Hepatic stellate cell (primary cell): ENCODE data around the gene ELMO3.
A peak's percentile ranks its signal among the peaks of the same experiment; 100 is the strongest.

ENCODE experiments used
- DNase-seq: peaks from one replicate; pipeline ENCODE4 v3.0.0; 2011; ENCODE audit warnings: low spot score

The ELMO3 gene

DNA sequence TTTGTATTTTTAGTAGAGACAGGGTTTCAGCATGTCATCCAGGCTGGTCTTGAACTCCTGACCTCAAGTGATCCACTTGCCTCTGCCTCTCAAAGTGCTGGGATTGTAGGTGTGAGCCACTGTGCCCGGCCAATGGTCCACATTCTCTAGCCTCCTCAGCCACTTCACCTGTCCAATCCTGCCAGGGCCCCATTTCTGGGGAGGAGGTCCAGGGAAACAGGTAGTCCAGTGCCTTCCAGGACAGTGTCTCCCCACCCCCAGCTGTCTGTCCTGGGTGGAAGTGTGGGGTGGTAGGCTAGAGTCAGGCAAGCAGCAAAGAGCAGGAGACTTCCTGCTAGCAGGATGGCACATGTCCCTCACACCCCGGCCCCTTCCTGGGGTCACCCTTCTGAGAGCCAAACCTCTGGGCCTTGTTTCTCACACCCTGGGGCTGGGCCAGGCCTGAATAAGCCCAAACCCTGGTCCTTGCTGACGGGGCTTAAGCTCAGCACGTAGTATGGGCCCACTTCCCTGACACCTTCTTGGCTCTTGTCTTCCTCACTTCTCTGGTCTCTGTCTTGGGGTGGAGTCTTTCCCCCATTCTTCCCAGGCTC lies 43.3 kb downstream of the ELMO3 start:
- no peak for DNase-seq

DNA sequence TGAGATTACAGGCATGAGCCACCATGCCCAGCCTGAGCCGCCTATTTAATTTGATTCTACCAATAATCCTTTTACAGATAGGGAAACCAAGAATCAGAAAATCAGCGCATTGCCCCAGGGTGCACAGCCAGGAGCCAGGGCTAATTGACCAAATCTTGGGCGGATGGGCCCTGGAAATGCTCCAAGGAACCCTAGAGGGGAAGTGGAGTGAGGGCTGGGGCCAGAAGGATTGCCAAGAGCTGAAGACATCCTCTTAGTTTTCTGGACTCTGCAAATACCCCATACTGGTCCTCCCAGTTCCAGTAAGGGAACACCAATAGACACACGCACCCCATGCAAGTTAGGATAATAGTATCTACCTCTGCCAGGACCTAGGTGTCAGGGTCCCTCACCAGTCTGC lies 44.5 kb downstream of the ELMO3 start:
- DNase-seq: no peak

DNA sequence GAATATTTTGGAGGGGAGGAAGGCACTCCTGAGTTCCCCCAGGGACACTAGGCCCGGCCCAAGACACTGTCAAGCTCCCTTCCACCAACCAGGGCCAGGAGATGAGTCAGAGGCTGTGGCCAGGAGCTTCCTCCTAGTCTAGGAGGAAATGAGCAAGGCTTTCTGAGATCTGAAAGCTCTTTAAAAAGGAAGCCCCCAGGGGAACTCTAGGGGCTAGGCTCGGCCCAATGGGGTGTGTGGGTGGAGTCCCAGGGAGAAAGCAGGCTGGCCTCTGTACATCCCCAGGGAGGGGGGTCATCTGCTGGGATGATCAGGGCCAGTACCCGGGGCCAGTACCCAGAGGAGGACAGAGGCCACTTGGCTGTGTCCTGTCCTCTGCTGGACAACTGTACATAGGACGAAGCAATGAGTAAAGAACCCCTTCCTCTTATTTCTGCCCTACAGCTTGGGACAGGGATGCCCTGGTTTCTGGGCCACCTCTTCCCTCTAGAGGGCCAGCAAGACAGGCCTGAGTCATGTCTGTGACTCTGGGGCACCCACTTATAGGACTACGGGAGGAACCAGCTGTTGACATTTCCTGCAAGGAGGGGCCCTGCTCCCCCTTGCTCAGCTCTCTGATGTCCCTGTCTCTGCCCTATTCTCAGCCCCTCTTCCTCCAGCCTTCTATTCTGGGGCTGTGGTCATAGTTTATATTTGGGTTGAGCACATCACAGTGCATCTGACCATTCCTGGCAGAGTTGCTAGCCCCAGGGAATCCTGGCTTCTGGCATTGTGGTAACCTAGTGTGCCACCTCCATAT lies 45.7 kb downstream of the ELMO3 start:
- DNase-seq: peak; percentile 92

DNA sequence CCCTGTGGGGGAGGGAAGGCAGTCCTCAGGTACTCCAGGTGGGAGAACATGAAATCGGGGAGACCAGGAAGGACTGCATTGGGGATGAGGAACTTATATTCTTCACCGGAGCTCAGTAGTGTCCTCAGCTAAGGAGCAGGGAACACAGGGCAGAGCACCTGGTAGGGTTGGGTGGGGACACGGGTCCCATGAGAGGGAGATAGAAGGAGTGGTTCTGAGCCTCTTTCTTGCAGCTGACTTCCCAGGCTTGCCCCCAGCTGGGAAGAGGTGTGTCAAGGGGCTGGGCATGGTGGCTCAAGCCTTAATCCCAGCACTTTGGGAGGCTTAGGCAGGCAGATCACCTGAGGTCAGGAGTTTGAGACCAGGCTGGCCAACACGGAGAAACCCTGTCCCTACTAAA lies 46.3 kb downstream of the ELMO3 start:
- DNase-seq: no peak

DNA sequence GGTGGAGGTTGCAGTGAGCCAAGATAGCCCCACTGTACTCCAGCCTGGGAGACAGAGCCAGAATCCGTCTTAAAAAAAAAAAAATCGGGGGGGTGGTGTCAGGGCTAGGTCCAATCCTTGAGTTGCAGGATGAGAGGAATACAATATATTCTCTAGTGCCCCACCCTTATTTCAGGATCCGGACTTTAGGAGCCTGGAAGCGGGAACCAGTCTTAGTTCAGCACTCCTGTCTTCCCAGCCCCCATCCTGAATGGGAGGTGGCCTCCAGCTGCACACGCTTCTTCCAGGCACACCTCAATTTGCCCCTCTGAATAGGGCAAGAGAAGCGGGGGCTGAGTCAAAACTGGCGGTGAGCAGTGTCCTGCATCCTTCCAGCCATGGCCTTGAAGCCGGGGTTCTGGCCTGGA lies 46.7 kb downstream of the ELMO3 start:
- DNase-seq: no peak

DNA sequence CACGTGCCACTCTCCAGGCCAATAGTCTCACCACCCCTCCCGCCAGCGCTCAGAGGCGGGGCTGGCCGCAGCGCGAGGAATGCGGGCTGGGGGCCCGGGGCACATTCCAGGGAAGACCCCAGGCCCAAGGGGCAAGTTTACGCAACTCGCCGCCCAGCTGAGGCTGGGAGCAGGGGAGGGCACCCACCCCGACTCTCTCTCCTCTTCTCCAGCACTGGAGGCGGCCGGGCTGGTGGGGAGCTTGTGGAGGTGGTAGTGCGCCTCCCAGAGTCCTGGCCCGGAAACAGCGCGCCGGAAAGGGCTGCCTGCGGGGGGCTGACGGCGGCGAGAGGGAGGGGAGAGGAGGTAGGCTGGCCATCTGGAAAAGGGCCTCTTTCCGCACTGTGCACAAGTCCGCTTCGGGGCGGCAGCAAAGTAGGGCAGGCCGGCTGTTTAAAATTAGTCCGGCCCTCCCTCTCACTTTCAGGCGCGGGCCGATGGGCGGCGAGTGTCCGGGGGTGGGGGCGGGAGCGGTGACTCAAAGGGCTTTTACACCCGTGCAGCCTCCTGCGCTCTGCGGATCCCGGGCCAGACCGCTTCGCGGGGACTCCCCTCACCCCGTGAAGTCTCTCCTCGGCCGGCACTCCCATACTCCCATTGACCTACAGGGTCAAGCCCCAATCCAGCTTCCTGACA lies 47.3 kb downstream of the ELMO3 start:
- peak; percentile 74 for DNase-seq

DNA sequence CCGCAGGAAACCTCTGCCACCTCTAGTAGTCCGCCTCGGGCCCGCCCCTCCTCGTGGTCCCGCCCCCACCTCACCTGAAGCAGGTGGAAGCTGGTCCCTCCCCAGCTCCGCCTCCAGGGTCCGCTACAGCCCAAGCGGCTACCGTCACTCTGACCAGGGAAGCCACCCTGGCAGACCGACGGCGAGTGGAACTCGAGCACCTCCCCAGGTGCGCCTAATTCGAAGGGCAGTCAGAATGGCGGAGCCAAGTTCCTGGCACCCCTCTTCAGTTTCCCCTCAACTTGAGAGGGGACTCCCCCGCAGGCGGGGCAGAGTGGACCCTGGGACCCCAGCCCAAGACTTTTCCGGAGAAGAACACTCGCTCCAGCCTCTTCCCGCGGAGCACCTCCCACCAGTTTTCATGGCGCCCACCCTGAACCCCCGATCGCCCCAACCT lies 47.8 kb downstream of the ELMO3 start:
- DNase-seq: no peak

DNA sequence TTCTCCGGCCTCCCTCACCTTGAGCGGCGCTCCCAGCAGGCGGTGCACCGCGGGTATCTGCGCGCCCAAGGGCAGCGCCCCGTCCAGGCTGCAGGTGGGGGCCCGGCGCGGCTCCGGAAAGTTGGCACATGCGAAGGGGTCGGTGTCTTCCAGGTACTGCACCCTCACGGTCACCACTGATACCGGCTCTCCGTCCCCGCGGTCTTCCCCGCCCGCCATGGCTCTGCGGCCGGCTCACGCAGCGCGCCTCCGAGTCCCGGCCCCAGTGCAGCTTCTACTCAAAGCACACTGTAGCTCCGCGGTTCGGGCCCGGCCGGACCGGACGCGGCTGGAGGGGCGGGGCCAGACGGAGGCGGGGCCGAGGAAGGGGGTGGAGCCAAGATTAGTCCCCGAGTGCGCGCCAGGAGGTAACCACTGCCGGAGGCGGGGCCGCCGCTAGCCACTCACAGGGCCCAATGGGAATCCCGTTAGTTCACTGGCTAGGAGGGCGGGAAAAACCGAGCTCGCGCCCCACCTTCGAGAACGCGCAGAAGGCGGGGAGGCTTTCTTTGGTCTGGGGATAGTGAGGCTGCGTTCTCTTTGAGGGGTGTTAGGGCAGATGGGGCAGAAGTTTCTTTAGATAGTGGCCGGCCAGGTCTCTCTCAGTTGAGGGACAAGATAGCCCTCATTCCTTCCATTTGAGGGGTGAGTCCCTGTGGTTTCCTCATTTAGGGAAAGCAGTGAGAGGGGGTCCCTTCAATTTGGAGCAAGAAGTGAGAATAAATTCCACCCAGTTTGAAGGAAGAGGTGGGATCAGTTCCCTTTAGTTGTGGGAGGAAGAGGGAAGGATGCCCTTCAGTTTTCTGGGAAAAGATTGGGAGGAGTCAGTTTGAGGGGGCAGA lies 48.5 kb downstream of the ELMO3 start, which contains the start of gene FHOD1:
FHOD1 (minus strand) TSS at position 290 of the 881 bp plus-strand sequence; CDS start at position 219, 71 bp downstream.
- peak; percentile 95 for DNase-seq

DNA sequence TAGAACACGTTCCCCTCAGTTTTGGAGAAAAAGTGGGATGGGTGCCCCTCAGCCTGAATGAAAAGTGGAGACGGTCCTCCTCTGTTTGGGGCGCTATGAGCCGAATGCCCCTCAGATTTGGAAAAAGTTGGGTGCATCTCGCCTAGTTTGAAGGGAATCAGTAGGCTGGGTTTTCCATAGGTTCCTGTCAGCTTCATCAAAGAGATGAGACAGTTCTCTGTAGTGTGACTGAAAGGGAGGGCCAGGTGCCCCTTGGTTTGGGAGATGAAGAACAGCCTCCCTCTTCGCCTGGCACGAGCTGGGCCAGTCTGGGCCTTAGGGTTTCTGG lies 49.1 kb downstream of the ELMO3 start:
- no peak for DNase-seq

DNA sequence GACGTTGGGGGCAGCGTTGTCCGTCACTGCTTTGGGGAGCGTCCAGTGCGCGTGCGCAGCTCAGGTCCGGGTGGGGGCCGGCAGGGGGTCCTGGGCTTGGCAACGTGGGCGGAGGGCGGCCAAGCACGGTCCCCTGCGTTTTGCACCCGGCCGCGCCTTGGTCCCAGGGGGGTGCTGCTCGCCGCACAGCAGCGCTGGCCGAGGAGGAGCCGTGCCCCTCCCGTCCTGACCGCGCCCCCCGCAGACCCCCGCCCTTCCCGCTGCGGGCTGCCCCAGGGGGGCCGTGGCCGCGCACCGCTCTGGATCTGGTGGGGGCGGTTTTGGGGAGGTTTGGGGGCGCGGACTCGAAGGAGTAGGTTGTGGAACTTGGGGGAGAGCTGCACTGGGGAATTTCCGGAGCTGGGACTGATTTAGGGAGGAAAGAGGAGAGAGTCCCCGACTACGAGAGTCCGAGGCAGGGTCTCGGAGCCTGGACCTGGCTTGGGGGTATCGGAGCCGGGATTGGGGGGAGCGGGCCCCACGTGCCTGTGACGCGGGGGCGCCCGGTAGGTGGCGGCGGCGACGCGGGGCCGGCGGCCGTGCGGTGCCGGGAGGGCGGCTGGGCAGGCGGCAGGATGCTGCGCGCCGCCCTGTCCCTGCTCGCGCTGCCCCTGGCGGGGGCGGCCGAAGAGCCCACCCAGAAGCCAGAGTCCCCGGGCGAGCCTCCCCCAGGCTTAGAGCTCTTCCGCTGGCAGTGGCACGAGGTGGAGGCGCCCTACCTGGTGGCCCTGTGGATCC lies 49.7 kb downstream of the ELMO3 start, which contains the start of gene SLC9A5:
SLC9A5 (plus strand) TSS at position 579 of the 777 bp plus-strand sequence; CDS start at position 615, 36 bp downstream.
- peak; percentile 50 for DNase-seq

DNA sequence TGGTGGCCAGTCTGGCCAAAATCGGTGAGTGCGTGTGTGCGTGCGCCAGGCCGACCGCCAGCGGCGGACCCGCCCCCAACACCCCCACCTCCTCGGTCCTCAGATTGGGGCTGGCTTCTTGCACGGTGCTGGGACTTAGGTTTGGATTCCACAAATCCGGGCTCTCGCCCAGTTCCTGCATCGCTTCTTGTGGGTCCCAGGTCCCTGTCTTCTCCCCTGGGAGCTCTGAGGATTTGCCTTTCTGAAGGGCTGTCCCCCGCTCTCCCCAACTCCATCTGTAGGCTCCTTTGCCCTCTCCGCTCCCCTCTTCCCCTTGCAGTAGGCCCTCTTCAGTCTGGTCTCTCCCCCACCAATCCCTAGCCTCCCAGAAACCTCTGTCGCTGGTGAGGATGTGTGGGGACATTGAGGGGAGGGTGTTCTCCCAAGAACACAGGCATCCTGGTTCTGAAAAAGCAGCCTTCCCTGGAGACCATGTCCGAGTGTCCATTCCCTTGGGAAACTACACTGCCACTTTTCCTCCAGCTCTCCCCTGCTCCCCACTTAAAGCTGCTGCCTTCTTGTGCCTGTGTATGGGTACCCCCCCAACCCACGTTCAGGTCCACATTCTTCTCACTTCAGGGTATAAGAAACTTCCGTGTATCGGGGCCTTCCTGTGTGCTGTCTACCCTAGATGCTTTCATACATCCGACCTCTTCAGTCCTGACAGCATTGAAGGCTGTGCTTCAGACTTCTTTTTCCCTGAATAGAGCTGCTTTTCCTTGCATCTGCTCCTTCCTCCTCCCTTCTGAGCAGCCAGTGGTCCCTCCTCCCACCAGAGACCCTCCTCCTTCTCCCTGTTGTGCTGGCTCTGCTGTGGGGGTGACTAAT lies 50.5 kb downstream of the ELMO3 start:
- DNase-seq: peak; percentile 31

DNA sequence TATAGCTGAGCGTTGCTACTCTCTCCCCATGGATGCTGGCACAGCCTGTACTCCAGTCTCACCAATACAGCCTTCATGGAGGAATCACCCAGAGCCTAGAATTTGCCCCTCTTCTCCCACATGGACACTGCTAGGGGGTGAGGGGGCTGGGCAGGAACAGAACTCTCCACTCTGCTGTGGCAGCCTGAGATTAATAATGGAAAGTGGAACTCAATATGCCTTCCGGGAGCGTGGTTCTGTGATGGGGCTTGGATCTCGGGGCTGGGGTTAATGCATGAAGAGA lies 51.1 kb downstream of the ELMO3 start:
- no peak for DNase-seq

DNA sequence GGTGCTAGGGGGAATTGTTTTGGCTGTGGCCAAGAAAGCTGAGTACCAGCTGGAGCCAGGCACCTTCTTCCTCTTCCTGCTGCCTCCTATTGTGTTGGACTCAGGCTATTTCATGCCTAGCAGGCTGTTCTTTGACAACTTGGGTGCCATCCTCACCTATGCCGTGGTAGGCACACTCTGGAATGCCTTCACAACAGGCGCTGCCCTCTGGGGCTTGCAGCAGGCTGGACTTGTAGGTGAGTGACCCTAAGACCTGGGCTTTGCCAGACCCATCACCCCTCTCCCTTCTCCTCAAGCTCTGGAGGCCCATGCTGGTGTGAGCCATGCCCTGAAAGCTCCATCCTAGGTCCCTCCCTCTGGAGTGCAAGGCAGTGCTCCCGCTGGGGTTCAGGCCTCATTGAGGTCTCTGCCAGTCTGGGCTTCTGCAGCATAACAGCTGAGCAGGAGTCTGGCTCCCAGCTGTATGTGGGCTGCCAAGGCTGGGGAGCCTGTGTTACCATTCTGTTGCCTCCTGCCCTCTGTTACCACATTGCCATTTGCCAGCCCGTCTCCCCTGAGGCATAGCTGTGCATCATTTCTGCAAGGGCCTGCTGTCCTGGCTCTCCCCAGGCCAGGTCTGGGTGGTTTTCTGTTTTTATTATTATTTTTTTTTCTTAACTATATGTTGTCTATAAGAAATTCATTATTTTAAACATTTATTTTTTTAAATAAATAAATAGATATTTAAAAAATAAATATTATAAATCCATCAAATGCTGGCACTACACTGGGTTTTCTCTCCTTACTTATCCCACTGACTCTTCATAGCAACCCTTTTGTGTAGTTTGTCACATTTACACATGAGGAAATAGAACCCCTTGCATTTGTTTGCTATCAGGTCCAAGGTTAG lies 53.9 kb downstream of the ELMO3 start:
- DNase-seq: no peak
